HepG2 (cell line): ENCODE results near the gene EPB41L1. TPM values are rescaled to one million over a fixed set of nuclear protein-coding genes. Genes with fewer than 3 reads are reported as not detected.

Experiments used
- ATF7-NPFF ChIP-seq: sonication (generic); formaldehyde crosslinking; IDR thresholded peaks from 2 replicates; pipeline ENCODE4 v1.8.1; 2023; ENCODE audit warnings: mild to moderate bottlenecking, low read depth, missing genetic modification reagents, moderate library complexity
- FOXC1 ChIP-seq: sonication (generic); formaldehyde crosslinking; IDR thresholded peaks from 2 replicates; pipeline ENCODE4 v1.8.0; 2022; ENCODE audit warnings: mild to moderate bottlenecking, missing genetic modification reagents, borderline replicate concordance
- FOXJ3 ChIP-seq: sonication (generic); formaldehyde crosslinking; IDR thresholded peaks from 2 replicates; pipeline ENCODE4 v1.4.0; 2020; ENCODE audit warnings: missing genetic modification reagents, mild to moderate bottlenecking, borderline replicate concordance
- HMGA1 ChIP-seq: sonication (generic); formaldehyde crosslinking; conservative IDR thresholded peaks from 2 replicates; pipeline ENCODE4 v1.4.0; 2020; ENCODE audit warnings: missing genetic modification reagents
- IKZF4 ChIP-seq: sonication (generic); formaldehyde crosslinking; IDR thresholded peaks from 2 replicates; pipeline ENCODE4 v1.5.1; 2020; ENCODE audit warnings: borderline replicate concordance, mild to moderate bottlenecking, low read depth, missing genetic modification reagents; ENCODE audit errors: not compliant biosample characterization
- MED13 ChIP-seq: sonication (generic); formaldehyde crosslinking; IDR thresholded peaks from 2 replicates; pipeline ENCODE4 v1.5.0; 2020; ENCODE audit warnings: missing genetic modification reagents
- PHF21A ChIP-seq: sonication (generic); formaldehyde crosslinking; IDR thresholded peaks from 2 replicates; pipeline ENCODE4 v1.5.0; 2020; ENCODE audit warnings: mild to moderate bottlenecking, missing genetic modification reagents
- RELA ChIP-seq: sonication (generic); formaldehyde crosslinking; IDR thresholded peaks from 2 replicates; pipeline ENCODE4 v1.4.0; 2020; ENCODE audit warnings: missing genetic modification reagents
- TRAFD1 ChIP-seq: sonication (generic); formaldehyde crosslinking; IDR thresholded peaks from 2 replicates; pipeline ENCODE4 v1.5.1; 2020; ENCODE audit warnings: missing genetic modification reagents, mild to moderate bottlenecking, borderline replicate concordance
- ZNF205 ChIP-seq: IDR thresholded peaks from 2 replicates; pipeline ENCODE4 v1.6.1; 2018; ENCODE audit warnings: missing biosample characterization, missing genetic modification reagents
- ZNF24 ChIP-seq: fragments of 450-650 bp; IDR thresholded peaks from 2 replicates; pipeline ENCODE4 v1.6.1; 2017; ENCODE audit warnings: antibody characterized with exemption, mild to moderate bottlenecking
- ZNF609 ChIP-seq: sonication (generic); formaldehyde crosslinking; IDR thresholded peaks from 2 replicates; pipeline ENCODE4 v1.4.0; 2020; ENCODE audit warnings: mild to moderate bottlenecking, missing genetic modification reagents, borderline replicate concordance
- ZNF629 ChIP-seq: sonication (generic); formaldehyde crosslinking; conservative IDR thresholded peaks from 2 replicates; pipeline ENCODE4 v1.5.0; 2020; ENCODE audit warnings: missing genetic modification reagents
- ZNF747 ChIP-seq: sonication (generic); formaldehyde crosslinking; IDR thresholded peaks from 2 replicates; pipeline ENCODE4 v1.8.1; 2023; ENCODE audit warnings: missing genetic modification reagents, mild to moderate bottlenecking, borderline replicate concordance
- ZSCAN29 ChIP-seq: sonication (generic); formaldehyde crosslinking; conservative IDR thresholded peaks from 2 replicates; pipeline ENCODE4 v1.4.0; 2020; ENCODE audit warnings: mild to moderate bottlenecking, missing genetic modification reagents
- polyA plus RNA-seq, 8 experiments: library from polyadenylated mRNA; depleted of rRNA in 3 of 8; stranded (reverse) in 7 of 8; unstranded in 1 of 8; fragments of >200 nt; fragmentation: Illumina TruSeq in 4 of 8; extraction: Trizol in 4 of 8; gene quantifications; 2 replicates each; pipeline versions ENCODE4 v1.2.1 to v1.2.3, GENCODE V29; 2011 to 2016; ENCODE audit warnings: low read depth in 4 of 8, missing spikeins in 1 of 8, mixed read lengths in 1 of 8; ENCODE audit not compliant: insufficient read depth in 1 of 8
- total RNA-seq, 5 experiments: library from RNA; depleted of rRNA; stranded (reverse); fragments of >200 nt; fragmentation: Illumina TruSeq; extraction: Trizol; gene quantifications; 2 replicates each; pipeline ENCODE4 v1.2.3, GENCODE V29; 2016; ENCODE audit warnings: low read depth in 1 of 5
- TF ChIP-seq, protein P1 (sequence below): sonication (generic); formaldehyde crosslinking; IDR thresholded peaks from 2 replicates; pipeline ENCODE4 v1.4.0; 2020; ENCODE audit warnings: mild to moderate bottlenecking, missing genetic modification reagents

EPB41L1 gene
- total and polyA plus RNA-seq, 2 of the 13 experiments (the other 11 are each of a cell fraction or from before 2014, with no cell fraction given), result 16.7 to 39.0 TPM

DNA sequence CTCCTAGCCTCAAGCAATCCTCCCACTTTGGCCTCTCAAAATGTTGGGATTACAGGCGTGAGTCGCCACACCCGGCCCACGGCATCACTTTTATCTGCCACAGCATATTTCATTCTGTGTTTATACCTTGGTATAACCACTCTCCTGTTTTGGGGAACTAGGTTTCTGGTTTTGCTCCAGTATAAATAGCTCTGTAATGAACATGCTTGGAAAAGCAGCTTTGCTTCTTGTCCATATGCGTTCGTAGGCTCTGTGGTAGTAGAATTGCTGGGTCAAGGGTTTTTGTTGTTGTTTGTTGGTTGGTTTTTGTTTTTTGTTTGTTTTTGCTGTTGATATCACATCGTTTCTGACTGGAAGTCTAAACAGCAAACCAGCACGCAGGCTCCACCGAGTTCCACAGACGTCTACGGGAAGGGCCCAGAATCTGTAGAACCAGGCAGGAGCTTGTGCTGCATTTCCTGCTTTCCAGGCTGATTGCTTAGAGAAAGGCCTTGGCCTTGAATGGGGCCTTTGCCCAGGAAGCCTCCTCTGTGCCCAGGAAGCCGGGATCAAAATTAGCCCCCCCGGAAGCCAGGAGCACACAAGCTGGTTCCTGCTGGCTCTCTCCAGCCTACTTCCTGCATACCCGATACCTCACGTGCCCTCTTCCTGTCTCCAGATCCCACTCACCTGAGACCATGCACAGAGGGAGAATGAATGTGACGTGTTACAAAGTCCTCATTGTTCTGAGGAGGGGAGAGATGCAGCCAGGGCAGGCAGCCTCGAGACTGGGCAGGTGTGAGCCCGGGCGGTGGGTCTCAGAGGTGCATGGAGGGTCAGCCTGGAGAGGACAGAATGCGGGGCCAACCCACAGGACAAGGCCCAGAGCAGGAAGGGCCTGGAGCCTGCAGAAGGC lies 116.5 kb downstream of the EPB41L1 start (continued):
- TF ChIP-seq ATF7-NPFF (no peak; the same call in 1 of the 2 replicates), HMGA1 (CRISPR knock-in tag) (no peak), TRAFD1 (CRISPR knock-in tag) (no peak), RELA (CRISPR knock-in tag) (no peak), PHF21A (peak; percentile 51; the same call in 1 of the 2 replicates), ZNF205 (CRISPR knock-in tag) (no peak), ZNF609 (CRISPR knock-in tag) (peak; percentile 15; the same call in 1 of the 2 replicates), FOXJ3 (no peak), FOXC1 (CRISPR knock-in tag) (peak; percentile 85), ZNF747 (CRISPR knock-in tag) (no peak; the same call in 1 of the 2 replicates), ZNF24 (no peak), ZNF629 (CRISPR knock-in tag) (no peak), MED13 (CRISPR knock-in tag) (no peak), ZSCAN29 (CRISPR knock-in tag) (no peak), IKZF4 (CRISPR knock-in tag) (peak; percentile 1)
- TF ChIP-seq, protein P1, sequence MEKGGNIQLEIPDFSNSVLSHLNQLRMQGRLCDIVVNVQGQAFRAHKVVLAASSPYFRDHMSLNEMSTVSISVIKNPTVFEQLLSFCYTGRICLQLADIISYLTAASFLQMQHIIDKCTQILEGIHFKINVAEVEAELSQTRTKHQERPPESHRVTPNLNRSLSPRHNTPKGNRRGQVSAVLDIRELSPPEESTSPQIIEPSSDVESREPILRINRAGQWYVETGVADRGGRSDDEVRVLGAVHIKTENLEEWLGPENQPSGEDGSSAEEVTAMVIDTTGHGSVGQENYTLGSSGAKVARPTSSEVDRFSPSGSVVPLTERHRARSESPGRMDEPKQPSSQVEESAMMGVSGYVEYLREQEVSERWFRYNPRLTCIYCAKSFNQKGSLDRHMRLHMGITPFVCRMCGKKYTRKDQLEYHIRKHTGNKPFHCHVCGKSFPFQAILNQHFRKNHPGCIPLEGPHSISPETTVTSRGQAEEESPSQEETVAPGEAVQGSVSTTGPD, result no peak
